HepG2 (cell line): ENCODE data around the gene ATP2A2. TPM values are rescaled to one million over a fixed set of nuclear protein-coding genes. Genes with fewer than 3 reads are reported as not detected.

ENCODE experiments used
- ATF7-NPFF ChIP-seq: sonication (generic); formaldehyde crosslinking; IDR thresholded peaks from 2 replicates; pipeline ENCODE4 v1.8.1; 2023; ENCODE audit warnings: mild to moderate bottlenecking, low read depth, missing genetic modification reagents, moderate library complexity
- BCL6 ChIP-seq: IDR thresholded peaks from 2 replicates; pipeline ENCODE4 v1.6.1; 2016; ENCODE audit warnings: missing genetic modification reagents, missing compliant biosample characterization
- CENPBD1 ChIP-seq: sonication (generic); formaldehyde crosslinking; IDR thresholded peaks from 2 replicates; pipeline ENCODE4 v1.8.0; 2022; ENCODE audit warnings: missing genetic modification reagents, low read depth, mild to moderate bottlenecking, borderline replicate concordance
- ERF ChIP-seq: IDR thresholded peaks from 2 replicates; pipeline ENCODE4 v1.6.1; 2018; ENCODE audit warnings: missing biosample characterization, missing genetic modification reagents
- FOXP4 ChIP-seq: sonication (generic); formaldehyde crosslinking; IDR thresholded peaks from 2 replicates; pipeline ENCODE4 v1.4.0; 2020; ENCODE audit warnings: missing genetic modification reagents
- KAT7 ChIP-seq: IDR thresholded peaks from 2 replicates; pipeline ENCODE4 v1.6.1; 2018; ENCODE audit warnings: borderline replicate concordance, missing compliant biosample characterization
- MBD4 ChIP-seq: IDR thresholded peaks from 2 replicates; pipeline ENCODE4 v1.6.1; 2012; ENCODE audit warnings: low read length, inconsistent platforms, borderline replicate concordance
- MTF2 ChIP-seq: sonication (generic); formaldehyde crosslinking; IDR thresholded peaks from 2 replicates; pipeline ENCODE4 v1.5.0; 2020; ENCODE audit warnings: missing genetic modification reagents, borderline replicate concordance
- NFRKB ChIP-seq: fragments of 450-650 bp; IDR thresholded peaks from 2 replicates; pipeline ENCODE4 v1.6.1; 2017
- PRMT3 ChIP-seq: sonication (generic); formaldehyde crosslinking; IDR thresholded peaks from 2 replicates; pipeline ENCODE4 v1.8.1; 2022; ENCODE audit warnings: low read depth, mild to moderate bottlenecking, moderate library complexity, missing genetic modification reagents, borderline replicate concordance
- RBM39 ChIP-seq: fragments of 200-400 bp; formaldehyde crosslinking; IDR thresholded peaks from one replicate; pipeline ENCODE4 v1.6.1; 2018; ENCODE audit warnings: antibody characterized with exemption, mild to moderate bottlenecking, low read depth, low read length; ENCODE audit not compliant: poor library complexity, severe bottlenecking
- RFX3 ChIP-seq: IDR thresholded peaks from 2 replicates; pipeline ENCODE4 v1.6.1; 2016; ENCODE audit warnings: missing biosample characterization, missing genetic modification reagents
- SMAD9 ChIP-seq: sonication (generic); formaldehyde crosslinking; IDR thresholded peaks from 2 replicates; pipeline ENCODE4 v1.5.1; 2020; ENCODE audit warnings: mild to moderate bottlenecking, missing genetic modification reagents
- SNAPC2 ChIP-seq: sonication (generic); formaldehyde crosslinking; IDR thresholded peaks from 2 replicates; pipeline ENCODE4 v1.8.1; 2022; ENCODE audit warnings: mild to moderate bottlenecking, missing genetic modification reagents
- SNRNP70 ChIP-seq: fragments of 200-400 bp; formaldehyde crosslinking; IDR thresholded peaks from 2 replicates; pipeline ENCODE4 v1.6.1; 2017; ENCODE audit warnings: mild to moderate bottlenecking, low read depth, low read length, moderate library complexity
- TOE1 ChIP-seq: sonication (generic); formaldehyde crosslinking; IDR thresholded peaks from 2 replicates; pipeline ENCODE4 v1.4.0; 2020; ENCODE audit warnings: mild to moderate bottlenecking, missing genetic modification reagents
- ZBTB3 ChIP-seq: sonication (generic); formaldehyde crosslinking; IDR thresholded peaks from 2 replicates; pipeline ENCODE4 v1.4.0; 2020; ENCODE audit warnings: low read depth, mild to moderate bottlenecking, moderate library complexity, missing genetic modification reagents, borderline replicate concordance
- ZBTB49 ChIP-seq: sonication (generic); formaldehyde crosslinking; IDR thresholded peaks from 2 replicates; pipeline ENCODE4 v1.4.0; 2020; ENCODE audit warnings: missing genetic modification reagents, borderline replicate concordance
- ZFP1 ChIP-seq: IDR thresholded peaks from 2 replicates; pipeline ENCODE4 v1.6.1; 2016
- ZFP37 ChIP-seq: sonication (generic); formaldehyde crosslinking; IDR thresholded peaks from 2 replicates; pipeline ENCODE4 v1.4.0; 2020; ENCODE audit warnings: missing genetic modification reagents, borderline replicate concordance
- ZKSCAN5 ChIP-seq: sonication (generic); formaldehyde crosslinking; IDR thresholded peaks from 2 replicates; pipeline ENCODE4 v1.5.1; 2020; ENCODE audit warnings: mild to moderate bottlenecking, missing genetic modification reagents
- ZNF10 ChIP-seq: sonication (generic); formaldehyde crosslinking; IDR thresholded peaks from 2 replicates; pipeline ENCODE4 v1.4.0; 2020; ENCODE audit warnings: mild to moderate bottlenecking, low read depth, missing genetic modification reagents, borderline replicate concordance
- ZNF563 ChIP-seq: sonication (generic); formaldehyde crosslinking; IDR thresholded peaks from 2 replicates; pipeline ENCODE4 v1.8.0; 2022; ENCODE audit warnings: mild to moderate bottlenecking, moderate library complexity, missing genetic modification reagents
- ZNF605 ChIP-seq: sonication (generic); formaldehyde crosslinking; IDR thresholded peaks from 2 replicates; pipeline ENCODE4 v1.8.0; 2022; ENCODE audit warnings: mild to moderate bottlenecking, missing genetic modification reagents
- ZNF674 ChIP-seq: sonication (generic); formaldehyde crosslinking; IDR thresholded peaks from 2 replicates; pipeline ENCODE4 v1.5.0; 2020; ENCODE audit warnings: low read depth, mild to moderate bottlenecking, missing genetic modification reagents
- ZNF772 ChIP-seq: sonication (generic); formaldehyde crosslinking; IDR thresholded peaks from 2 replicates; pipeline ENCODE4 v1.5.0; 2020; ENCODE audit warnings: mild to moderate bottlenecking, missing genetic modification reagents
- polyA plus RNA-seq, 8 experiments: library from polyadenylated mRNA; depleted of rRNA in 3 of 8; stranded (reverse) in 7 of 8; unstranded in 1 of 8; fragments of >200 nt; fragmentation: Illumina TruSeq in 4 of 8; extraction: Trizol in 4 of 8; gene quantifications; 2 replicates each; pipeline versions ENCODE4 v1.2.1 to v1.2.3, GENCODE V29; 2011 to 2016; ENCODE audit warnings: low read depth in 4 of 8, missing spikeins in 1 of 8, mixed read lengths in 1 of 8; ENCODE audit not compliant: insufficient read depth in 1 of 8
- total RNA-seq, 5 experiments: library from RNA; depleted of rRNA; stranded (reverse); fragments of >200 nt; fragmentation: Illumina TruSeq; extraction: Trizol; gene quantifications; 2 replicates each; pipeline ENCODE4 v1.2.3, GENCODE V29; 2016; ENCODE audit warnings: low read depth in 1 of 5

Gene ATP2A2
- total and polyA plus RNA-seq, 2 of the 13 experiments (the other 11 are each of a cell fraction or from before 2014, with no cell fraction given), result 35.4 to 85.5 TPM

- TF ChIP-seq ZFP37 (CRISPR knock-in tag) (no peak), SNAPC2 (no peak), ZFP1 (CRISPR knock-in tag) (peak; percentile 43; the same call in 1 of the 2 replicates), MTF2 (0 out of 2 replicates have a peak, but pooled peaks have one; percentile 27), ZNF674 (CRISPR knock-in tag) (no peak), ZNF563 (CRISPR knock-in tag) (no peak), CENPBD1 (CRISPR knock-in tag) (no peak), NFRKB (no peak), TOE1 (no peak), ATF7-NPFF (no peak), KAT7 (CRISPR knock-in tag) (0 out of 2 replicates have a peak, but pooled peaks have one; percentile 57), FOXP4 (peak; percentile 71), RFX3 (CRISPR knock-in tag) (no peak), ZNF772 (CRISPR knock-in tag) (peak; percentile 95), MBD4 (no peak), SMAD9 (CRISPR knock-in tag) (0 out of 2 replicates have a peak, but pooled peaks have one; percentile 66), ERF (CRISPR knock-in tag) (peak; percentile 54; the same call in 1 of the 2 replicates), SNRNP70 (no peak), ZNF10 (CRISPR knock-in tag) (no peak), BCL6 (peak; percentile 54; the same call in 1 of the 2 replicates), ZBTB3 (CRISPR knock-in tag) (no peak), RBM39 (no peak), ZBTB49 (no peak), ZKSCAN5 (CRISPR knock-in tag) (no peak), PRMT3 (CRISPR knock-in tag) (no peak), ZNF605 (no peak; the same call in 1 of the 2 replicates)
Observed at GRCh38 chr12:110247340-110248095, 33.5 kb upstream of the ATP2A2 start (continued).
